Measurements from ENCODE around the gene ZFPL1.

GRCh38 chr11:65103476-65103875, 19.5 kb downstream of the ZFPL1 start:
- TF ChIP-seq CTCF (IDR thresholded peaks at IDR 0.05) (no peak), EP300 (IDR thresholded peaks at IDR 0.05) (no peak), POLR2AphosphoS5 (IDR thresholded peaks at IDR 0.05) (no peak), POLR2A (IDR thresholded peaks at IDR 0.05) (no peak)
